ENCODE data around the gene MYH8.

Gene MYH8

GRCh38 chr17:10392880-10393279 is 28.9 kb downstream of the MYH8 start:
- no peak for TF ChIP-seq CTCF (IDR thresholded peaks at IDR 0.05; ENCODE audit: low read depth, low read length, missing control alignments)
- DNase-seq (ENCODE audit: low read depth) = no peak
- H3K4me3 ChIP-seq (ENCODE audit: low read depth, low read length) = no peak overlapping the region

- TF ChIP-seq CTCF (IDR thresholded peaks at IDR 0.05; ENCODE audit: low read depth, low read length, missing control alignments) = no peak
- H3K4me3 ChIP-seq (ENCODE audit: low read depth, low read length) = no peak overlapping the region
- DNase-seq (ENCODE audit: low read depth) = no peak
These were observed 35.9 kb downstream of the MYH8 start for GRCh38 chr17:10385871-10386270.

GRCh38 chr17:10384175-10384574 is 37.6 kb downstream of the MYH8 start:
- no peak for TF ChIP-seq CTCF (IDR thresholded peaks at IDR 0.05; ENCODE audit: low read depth, low read length, missing control alignments)

GRCh38 chr17:10380631-10381408 is 40.9 kb downstream of the MYH8 start:
- no peak for DNase-seq (ENCODE audit: low read depth)
- no peak for TF ChIP-seq CTCF (IDR thresholded peaks at IDR 0.05; ENCODE audit: low read depth, low read length, missing control alignments)
- H3K4me3 ChIP-seq (ENCODE audit: low read depth, low read length) = no peak overlapping the region

More at GRCh38 chr17:10384175-10384574, 37.6 kb downstream of the MYH8 start:
- no peak for DNase-seq (ENCODE audit: low read depth)
- H3K4me3 ChIP-seq (ENCODE audit: low read depth, low read length) = no peak overlapping the region

GRCh38 chr17:10372906-10373305 is 48.8 kb downstream of the MYH8 start, which contains the start of gene MYH13:
Gene MYH13 (minus strand): TSS chr17:10373006. CDS start chr17:10364530, 8,476 bp downstream.
- H3K4me3 ChIP-seq (ENCODE audit: low read depth, low read length) = no peak within 1 kb of the TSS
- TF ChIP-seq CTCF (IDR thresholded peaks at IDR 0.05; ENCODE audit: low read depth, low read length, missing control alignments) = no peak
- no peak for DNase-seq (ENCODE audit: low read depth)

GRCh38 chr17:10370016-10370608 is 51.6 kb downstream of the MYH8 start:
- DNase-seq (ENCODE audit: low read depth) = no peak
- no peak for TF ChIP-seq CTCF (IDR thresholded peaks at IDR 0.05; ENCODE audit: low read depth, low read length, missing control alignments)
- H3K4me3 ChIP-seq (ENCODE audit: low read depth, low read length) = no peak overlapping the region
